Activated T-helper 1 cell treated with anti-CD3 and anti-CD28 coated beads, Interleukin-12 subunit alpha, Interleukin-12 subunit beta, Interleukin-2, Interleukin-4 antibody, amounts not matched to agents 30 ng/mL and 10 ng/mL and 1 ng/mL, durations not matched to agents 14 hours and 24 hours and 36 hours (primary cell): ENCODE data around the gene BMP5. TPM values are rescaled to one million over a fixed set of nuclear protein-coding genes. Genes with fewer than 3 reads are reported as not detected.

Experiments
- DNase-seq: peaks from one replicate; pipeline ENCODE4 v3.0.0; 2021; ENCODE audit warnings: low spot score
- H3K27ac Mint-ChIP-seq: one replicate; pipeline ENCODE4 v1.8.0; 2021; ENCODE audit warnings: mild to moderate bottlenecking, mixed read lengths
- H3K27me3 Mint-ChIP-seq: one replicate; pipeline ENCODE4 v1.8.0; 2022; ENCODE audit warnings: mild to moderate bottlenecking, moderate library complexity, mixed read lengths; ENCODE audit not compliant: insufficient read depth
- H3K36me3 Mint-ChIP-seq: one replicate; pipeline ENCODE4 v1.8.0; 2021; ENCODE audit warnings: low read depth, mixed read lengths
- H3K4me1 Mint-ChIP-seq: one replicate; pipeline ENCODE4 v1.8.0; 2021; ENCODE audit warnings: low read depth, mixed read lengths
- H3K4me3 Mint-ChIP-seq: one replicate; pipeline ENCODE4 v1.8.0; 2021; ENCODE audit warnings: mild to moderate bottlenecking, moderate library complexity, mixed read lengths
- H3K9me3 Mint-ChIP-seq: one replicate; pipeline ENCODE4 v1.8.0; 2021; ENCODE audit warnings: mixed read lengths
- intact Hi-C: fragments of 100-400 bp; cut with micrococcal nuclease; formaldehyde crosslinking; loops from one replicate; pipeline ENCODE4 v1.15.1; 2024
- total RNA-seq: library from RNA; stranded (reverse); gene quantifications from 2 replicates; pipeline ENCODE4 v1.2.3, GENCODE V29; 2022

BMP5 gene
- total RNA-seq, 1 donor from 2014 or later: not detected

- H3K4me1 Mint-ChIP-seq: no peaks in the 10 kb centered on the region
- no peak overlapping the region for H3K4me3 Mint-ChIP-seq
- H3K36me3 Mint-ChIP-seq: no peaks in the 10 kb centered on the region
- H3K9me3 Mint-ChIP-seq: peaks cover 4% of the 10 kb centered on the region
- no peak overlapping the region for H3K27ac Mint-ChIP-seq
- intact Hi-C loops: no loop called here
- no peaks in the 10 kb centered on the region for H3K27me3 Mint-ChIP-seq
- no peak for DNase-seq
These were observed 166.7 kb downstream of the BMP5 start for GRCh38 chr6:55708711-55709110.

GRCh38 chr6:55705451-55706440, 169.6 kb downstream of the BMP5 start:
- H3K4me1 Mint-ChIP-seq: no peaks in the 10 kb centered on the region

GRCh38 chr6:55704421-55704820, 171.0 kb downstream of the BMP5 start:
- Mint-ChIP-seq H3K27me3 (no peaks in the 10 kb centered on the region), H3K27ac (no peak overlapping the region), H3K4me1 (no peaks in the 10 kb centered on the region), H3K9me3 (peaks cover 4% of the 10 kb centered on the region), H3K36me3 (no peaks in the 10 kb centered on the region), H3K4me3 (no peak overlapping the region)
- no peak for DNase-seq
- intact Hi-C loops: no loop called here

More at GRCh38 chr6:55705451-55706440, 169.6 kb downstream of the BMP5 start:
- H3K27me3 Mint-ChIP-seq: no peaks in the 10 kb centered on the region
- peaks cover 4% of the 10 kb centered on the region for H3K9me3 Mint-ChIP-seq
- intact Hi-C loops: no loop called here
- no peak for DNase-seq
- no peak overlapping the region for H3K4me3 Mint-ChIP-seq
- no peak overlapping the region for H3K27ac Mint-ChIP-seq
- no peaks in the 10 kb centered on the region for H3K36me3 Mint-ChIP-seq
